ENCODE data around the gene LRRC14B. TPM values are rescaled to one million over a fixed set of nuclear protein-coding genes. Genes with fewer than 3 reads are reported as not detected.
"Not testable (repeated sequence)": the region's sequence is repeated elsewhere in the genome, so short reads cannot be mapped to it uniquely, and the experiment has no call there.

Gene LRRC14B
- total and polyA plus RNA-seq, 4 donors: not detected

DNA sequence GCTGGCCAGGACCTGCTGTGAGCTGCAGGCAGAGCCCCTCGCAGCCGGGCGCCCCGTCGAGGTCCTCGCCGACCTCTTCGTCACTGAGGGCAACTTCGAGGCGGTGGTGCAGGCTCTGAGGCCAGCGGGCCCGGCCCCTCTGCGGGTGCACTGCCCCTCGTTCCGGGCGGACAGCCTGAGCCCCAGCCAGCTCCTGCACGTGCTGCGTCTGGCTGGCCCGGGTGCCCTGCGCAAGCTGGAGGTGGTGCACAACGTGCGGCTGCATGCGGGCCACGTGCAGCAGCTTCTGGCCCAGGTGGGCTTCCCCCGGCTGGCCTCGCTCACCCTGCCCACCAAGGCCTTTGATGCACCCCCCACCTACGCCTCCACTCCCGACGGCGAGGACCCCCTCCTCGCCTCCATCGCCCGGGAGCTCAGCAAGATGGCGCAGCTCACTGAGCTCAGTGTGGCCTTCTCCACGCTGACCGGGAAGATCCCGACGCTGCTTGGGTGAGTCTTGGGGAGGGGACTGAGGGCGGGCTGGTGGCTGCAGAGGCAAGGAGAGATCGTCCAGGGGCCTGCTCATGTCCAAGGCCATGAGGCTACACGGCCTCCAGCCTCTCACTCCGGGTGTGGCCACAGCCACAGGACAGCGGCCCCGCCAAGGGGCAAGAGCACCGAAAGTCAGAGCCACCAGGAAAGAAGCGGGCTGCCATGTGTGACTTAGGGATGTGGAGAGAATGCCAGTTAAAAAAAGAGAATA lies 825 bp downstream of the LRRC14B start:
- H3K27me3 ChIP-seq (ENCODE audit: control insufficient read depth in 1 of 2, insufficient read depth in 2 of 2, low read length in 1 of 2): no peaks in the 10 kb centered on the region
- no peaks in the 10 kb centered on the region for H3K36me3 ChIP-seq (ENCODE audit: control insufficient read depth in 1 of 2, insufficient read depth in 2 of 2, low read length in 1 of 2)
- intact Hi-C loops (cut with DNase I): no loop called here
- no peaks in the 10 kb centered on the region for H3K4me1 ChIP-seq (ENCODE audit: control insufficient read depth in 1 of 2, insufficient read depth in 2 of 2, low read length in 2 of 2)
- DNase-seq (peak; percentile 38 to 47), ATAC-seq (ENCODE audit: low FRiP score) (no peak)
- no peaks in the 10 kb centered on the region for H3K9me3 ChIP-seq (ENCODE audit: control insufficient read depth, low read length)
- H3K4me3 ChIP-seq (ENCODE audit: low read length in 2 of 2): no peak overlapping the region
- 88 to 91% methylated on average over 45 to 46 of the region's 46 CpGs for WGBS, 2 donors
- H3K27ac ChIP-seq (ENCODE audit: low read depth in 1 of 2, low read length in 2 of 2): no peak overlapping the region

DNA sequence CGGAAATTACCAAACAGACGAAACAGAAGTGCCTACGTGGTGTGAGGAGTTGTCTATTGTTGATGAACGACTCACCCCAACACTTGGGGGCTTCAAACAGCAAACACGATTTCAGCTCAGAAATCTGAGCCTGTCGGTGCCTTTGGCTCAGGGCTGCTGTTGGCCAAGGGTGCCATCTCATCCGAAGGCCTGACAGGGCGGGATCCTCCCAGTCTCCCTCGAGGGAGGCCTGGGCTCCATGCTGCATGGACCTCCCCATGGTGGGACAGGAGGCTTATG lies 1.3 kb downstream of the LRRC14B start:
- Histone ChIP-seq H3K4me3 (ENCODE audit: low read length in 2 of 2) (no peak overlapping the region), H3K4me1 (ENCODE audit: control insufficient read depth in 1 of 2, insufficient read depth in 2 of 2, low read length in 2 of 2) (no peaks in the 10 kb centered on the region), H3K27ac (ENCODE audit: low read depth in 1 of 2, low read length in 2 of 2) (no peak overlapping the region), H3K9me3 (ENCODE audit: control insufficient read depth, low read length) (no peaks in the 10 kb centered on the region), H3K27me3 (ENCODE audit: control insufficient read depth in 1 of 2, insufficient read depth in 2 of 2, low read length in 1 of 2) (no peaks in the 10 kb centered on the region), H3K36me3 (ENCODE audit: control insufficient read depth in 1 of 2, insufficient read depth in 2 of 2, low read length in 1 of 2) (no peaks in the 10 kb centered on the region)
- ATAC-seq (ENCODE audit: low FRiP score) (no peak), DNase-seq (peak in 1 of 2 donors; percentile 24)
- intact Hi-C loops (cut with DNase I): no loop called here
- WGBS, 2 donors: 84 to 85% methylated on average over 9 of the region's 9 CpGs

DNA sequence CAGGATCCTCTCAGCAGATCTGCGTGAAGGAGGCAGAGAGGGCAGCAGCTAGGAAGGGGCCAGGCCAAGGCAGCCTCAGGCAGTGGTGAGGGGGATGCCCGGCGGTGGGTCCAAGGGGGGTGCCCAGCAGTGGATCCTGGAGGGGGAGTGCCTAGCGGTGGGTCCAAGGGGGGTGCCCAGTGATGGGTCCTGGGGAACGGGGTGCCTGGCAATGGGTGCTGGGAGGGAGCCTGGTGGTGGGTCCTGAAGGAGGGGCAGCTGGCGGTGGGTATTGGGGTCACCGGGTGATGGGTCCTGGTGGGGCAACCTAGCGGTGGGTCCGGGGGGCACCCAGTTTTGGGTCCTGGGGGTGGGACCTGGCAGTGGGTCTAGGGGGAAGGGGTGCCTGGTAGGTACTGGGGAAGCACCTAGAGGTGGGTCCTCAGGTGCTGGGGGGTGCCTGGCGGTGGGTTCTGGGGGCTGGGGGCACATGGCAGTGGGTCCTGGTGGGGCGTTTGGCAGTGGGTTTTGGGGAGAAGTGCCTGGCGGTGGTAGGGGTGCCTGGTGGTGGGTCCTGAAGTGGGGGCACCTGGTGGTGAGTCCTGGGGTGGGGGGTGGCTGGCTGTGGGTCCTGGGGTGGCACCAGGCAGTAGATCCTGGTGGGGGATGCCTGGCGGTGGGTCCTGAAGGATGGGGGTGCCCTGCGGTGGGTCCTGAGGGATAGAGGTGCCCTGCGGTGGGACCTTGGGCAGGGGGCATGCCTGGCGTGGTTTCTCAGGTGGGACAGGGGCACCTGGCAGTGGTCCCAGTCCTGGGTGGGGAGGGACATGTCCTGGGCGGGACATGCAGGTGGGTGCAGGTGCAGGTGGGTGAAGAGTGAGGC lies 1.9 kb downstream of the LRRC14B start:
- Histone ChIP-seq H3K27me3 (ENCODE audit: control insufficient read depth in 1 of 2, insufficient read depth in 2 of 2, low read length in 1 of 2) (no peaks in the 10 kb centered on the region), H3K27ac (ENCODE audit: low read depth in 1 of 2, low read length in 2 of 2) (no peak overlapping the region), H3K4me1 (ENCODE audit: control insufficient read depth in 1 of 2, insufficient read depth in 2 of 2, low read length in 2 of 2) (no peaks in the 10 kb centered on the region), H3K9me3 (ENCODE audit: control insufficient read depth, low read length) (no peaks in the 10 kb centered on the region), H3K36me3 (ENCODE audit: control insufficient read depth in 1 of 2, insufficient read depth in 2 of 2, low read length in 1 of 2) (no peaks in the 10 kb centered on the region), H3K4me3 (ENCODE audit: low read length in 2 of 2) (no peak overlapping the region)
- DNase-seq (peak; percentile 40 to 69), ATAC-seq (ENCODE audit: low FRiP score) (no peak)
- intact Hi-C loops (cut with DNase I): no loop called here
- 91 to 93% methylated on average over 15 to 17 of the region's 17 CpGs for WGBS, 2 donors

DNA sequence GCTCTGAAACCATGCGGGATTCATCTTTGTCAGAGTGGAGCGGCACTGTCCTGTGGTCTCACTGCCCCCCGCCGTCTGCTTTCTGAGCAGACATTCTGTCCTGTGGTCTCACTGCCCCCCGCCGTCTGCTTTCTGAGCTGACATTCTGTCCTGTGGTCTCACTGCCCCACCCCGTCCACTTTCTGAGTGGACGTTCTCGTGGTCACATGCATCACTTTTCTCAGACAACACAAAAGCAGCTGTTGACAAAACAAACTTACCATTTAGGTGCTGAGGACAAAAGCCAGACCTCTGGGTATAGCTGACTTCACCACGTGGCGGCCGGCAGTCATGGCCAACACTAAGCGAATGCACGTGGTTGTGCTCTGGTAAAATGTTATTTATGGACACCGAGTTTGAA lies 2.8 kb downstream of the LRRC14B start:
- H3K4me1 ChIP-seq (ENCODE audit: control insufficient read depth in 1 of 2, insufficient read depth in 2 of 2, low read length in 2 of 2): no peaks in the 10 kb centered on the region

DNA sequence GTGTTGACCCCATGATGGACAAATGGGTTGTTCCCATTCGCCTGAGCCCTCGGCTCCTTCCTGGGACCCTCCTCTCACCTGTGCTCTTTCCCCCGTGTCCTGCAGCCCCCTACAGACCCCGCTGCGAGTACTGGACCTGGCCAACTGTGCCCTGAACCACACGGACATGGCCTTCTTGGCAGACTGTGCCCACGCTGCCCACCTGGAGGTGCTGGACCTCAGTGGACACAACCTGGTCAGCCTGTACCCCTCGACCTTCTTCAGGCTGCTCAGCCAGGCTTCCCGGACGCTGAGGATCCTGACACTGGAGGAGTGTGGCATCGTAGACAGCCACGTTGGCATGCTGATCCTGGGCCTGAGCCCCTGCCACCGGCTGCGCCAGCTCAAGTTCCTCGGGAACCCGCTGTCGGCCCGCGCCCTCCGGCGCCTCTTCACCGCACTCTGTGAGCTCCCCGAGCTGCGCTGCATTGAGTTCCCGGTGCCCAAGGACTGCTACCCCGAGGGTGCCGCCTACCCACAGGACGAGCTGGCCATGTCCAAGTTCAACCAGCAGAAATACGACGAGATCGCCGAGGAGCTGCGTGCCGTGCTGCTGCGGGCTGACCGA lies 3.4 kb downstream of the LRRC14B start:
- intact Hi-C loops (cut with DNase I): no loop called here
- DNase-seq: peak; percentile 37 to 74

More for the DNA sequence above, 2.8 kb downstream of the LRRC14B start:
- Histone ChIP-seq H3K4me3 (ENCODE audit: low read length in 2 of 2) (no peak overlapping the region), H3K36me3 (ENCODE audit: control insufficient read depth in 1 of 2, insufficient read depth in 2 of 2, low read length in 1 of 2) (no peaks in the 10 kb centered on the region), H3K27ac (ENCODE audit: low read depth in 1 of 2, low read length in 2 of 2) (no peak overlapping the region), H3K9me3 (ENCODE audit: control insufficient read depth, low read length) (no peaks in the 10 kb centered on the region), H3K27me3 (ENCODE audit: control insufficient read depth in 1 of 2, insufficient read depth in 2 of 2, low read length in 1 of 2) (no peaks in the 10 kb centered on the region)
- intact Hi-C loops (cut with DNase I): no loop called here
- DNase-seq (peak; percentile 37 to 61), ATAC-seq (ENCODE audit: low FRiP score) (no peak)
- WGBS, 2 donors: 91 to 96% methylated on average over 15 of the region's 15 CpGs

DNA sequence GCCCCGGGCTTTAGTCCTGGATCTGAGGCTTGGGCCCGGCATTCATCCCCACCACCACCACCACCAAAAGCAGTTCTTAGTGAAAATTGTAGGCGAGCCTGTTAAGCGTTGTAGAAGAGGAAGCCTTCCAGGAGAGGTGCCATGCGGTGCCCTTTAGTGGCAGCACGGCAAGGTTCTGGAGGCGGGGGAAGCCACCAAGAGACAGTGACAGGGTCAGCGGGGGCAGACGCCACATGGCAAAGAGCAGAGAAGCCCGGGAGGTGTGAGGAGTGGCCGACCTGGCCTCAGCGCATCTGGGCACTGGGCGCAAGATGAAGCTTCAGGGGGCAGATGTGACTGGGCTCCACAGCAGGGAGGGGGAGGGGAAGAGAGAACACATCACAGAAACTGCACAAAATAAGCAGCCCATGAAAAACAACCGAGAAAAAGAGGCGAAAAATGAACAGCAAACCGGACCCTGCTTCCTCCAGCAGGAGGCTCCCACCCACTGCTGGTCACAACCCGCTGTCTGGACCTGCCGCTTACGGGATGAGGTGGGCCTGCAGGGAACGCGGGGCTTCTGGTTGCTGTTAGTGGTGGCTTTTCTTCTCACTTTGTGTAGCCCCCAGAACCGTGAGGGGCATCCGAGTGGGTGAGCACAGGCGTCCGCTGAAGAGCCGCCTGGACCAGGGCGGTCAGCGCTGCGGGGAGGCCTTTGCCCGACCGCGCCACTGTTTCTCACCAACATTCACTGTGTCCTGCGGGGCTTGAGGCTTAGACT lies 4.3 kb downstream of the LRRC14B start:
- DNase-seq (peak in 1 of 2 donors; percentile 49), ATAC-seq (ENCODE audit: low FRiP score) (no peak)
- intact Hi-C loops (cut with DNase I): no loop called here
- no peaks in the 10 kb centered on the region for H3K4me1 ChIP-seq (ENCODE audit: control insufficient read depth in 1 of 2, insufficient read depth in 2 of 2, low read length in 2 of 2)
- 84 to 87% methylated on average over 33 of the region's 33 CpGs for WGBS, 2 donors
- H3K36me3 ChIP-seq (ENCODE audit: control insufficient read depth in 1 of 2, insufficient read depth in 2 of 2, low read length in 1 of 2): no peaks in the 10 kb centered on the region
- no peak overlapping the region for H3K27ac ChIP-seq (ENCODE audit: low read depth in 1 of 2, low read length in 2 of 2)
- H3K27me3 ChIP-seq (ENCODE audit: control insufficient read depth in 1 of 2, insufficient read depth in 2 of 2, low read length in 1 of 2): no peaks in the 10 kb centered on the region
- H3K4me3 ChIP-seq (ENCODE audit: low read length in 2 of 2): no peak overlapping the region
- H3K9me3 ChIP-seq (ENCODE audit: control insufficient read depth, low read length): no peaks in the 10 kb centered on the region

More for the DNA sequence above, 3.4 kb downstream of the LRRC14B start:
- H3K4me3 ChIP-seq (ENCODE audit: low read length in 2 of 2): no peak overlapping the region
- H3K9me3 ChIP-seq (ENCODE audit: control insufficient read depth, low read length): no peaks in the 10 kb centered on the region
- no peak overlapping the region for H3K27ac ChIP-seq (ENCODE audit: low read depth in 1 of 2, low read length in 2 of 2)
- WGBS, 2 donors: 96 to 97% methylated on average over 36 of the region's 36 CpGs
- H3K27me3 ChIP-seq (ENCODE audit: control insufficient read depth in 1 of 2, insufficient read depth in 2 of 2, low read length in 1 of 2): no peaks in the 10 kb centered on the region
- H3K36me3 ChIP-seq (ENCODE audit: control insufficient read depth in 1 of 2, insufficient read depth in 2 of 2, low read length in 1 of 2): no peaks in the 10 kb centered on the region
- no peak for ATAC-seq (ENCODE audit: low FRiP score)
- no peaks in the 10 kb centered on the region for H3K4me1 ChIP-seq (ENCODE audit: control insufficient read depth in 1 of 2, insufficient read depth in 2 of 2, low read length in 2 of 2)

DNA sequence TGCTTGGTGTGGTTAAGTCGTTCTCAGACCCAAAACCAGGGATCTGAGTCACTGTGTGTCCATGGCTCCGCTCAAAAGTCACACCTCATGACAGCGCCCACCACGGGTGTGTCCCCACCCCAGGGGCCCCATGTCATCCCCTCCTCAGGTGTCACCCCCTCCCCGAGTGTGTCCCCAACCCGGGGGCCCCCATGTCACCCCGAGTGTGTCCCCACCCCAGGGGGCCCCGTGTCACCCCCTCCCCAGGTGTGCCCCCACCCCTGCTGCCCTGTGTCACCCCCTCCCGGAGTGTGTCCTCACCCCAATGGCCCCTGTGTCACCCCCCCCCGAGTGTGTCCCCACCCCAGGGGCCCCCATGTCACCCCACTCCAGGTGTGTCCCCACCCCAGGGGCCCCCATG lies 5.1 kb downstream of the LRRC14B start:
- Histone ChIP-seq H3K27me3 (ENCODE audit: control insufficient read depth in 1 of 2, insufficient read depth in 2 of 2, low read length in 1 of 2) (no peaks in the 10 kb centered on the region), H3K36me3 (ENCODE audit: control insufficient read depth in 1 of 2, insufficient read depth in 2 of 2, low read length in 1 of 2) (no peaks in the 10 kb centered on the region), H3K4me3 (ENCODE audit: low read length in 2 of 2) (no peak overlapping the region), H3K27ac (ENCODE audit: low read depth in 1 of 2, low read length in 2 of 2) (no peak overlapping the region), H3K4me1 (ENCODE audit: control insufficient read depth in 1 of 2, insufficient read depth in 2 of 2, low read length in 2 of 2) (no peaks in the 10 kb centered on the region), H3K9me3 (ENCODE audit: control insufficient read depth, low read length) (no peaks in the 10 kb centered on the region)
- ATAC-seq (ENCODE audit: low FRiP score): no peak
- intact Hi-C loops (cut with DNase I): no loop called here
- WGBS, 2 donors: 84 to 85% methylated on average over 8 to 10 of the region's 10 CpGs
- DNase-seq: no peak

DNA sequence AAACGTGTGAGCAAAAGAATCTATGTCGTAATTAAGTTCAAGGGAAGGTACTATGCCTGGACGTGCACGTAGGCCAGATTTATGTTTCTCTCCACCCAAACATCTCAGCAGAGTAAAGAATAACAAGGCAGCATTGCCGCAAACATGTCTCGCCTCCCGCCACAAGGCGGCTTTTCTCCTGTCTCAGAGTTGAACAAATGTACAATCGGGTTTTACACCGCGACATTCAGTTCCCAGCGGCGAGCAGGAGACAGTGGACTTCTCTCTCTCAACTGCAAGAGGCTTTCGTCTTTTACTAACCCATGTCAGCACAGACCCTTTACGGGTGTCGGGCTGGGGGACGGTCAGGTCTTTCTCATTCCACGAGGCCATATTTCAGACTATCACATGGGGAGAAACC lies 5.7 kb downstream of the LRRC14B start:
- ATAC-seq (ENCODE audit: low FRiP score); H3K27ac ChIP-seq (ENCODE audit: low read depth in 1 of 2, low read length in 2 of 2); H3K4me3 ChIP-seq (ENCODE audit: low read length in 2 of 2); H3K4me1 ChIP-seq (ENCODE audit: control insufficient read depth in 1 of 2, insufficient read depth in 2 of 2, low read length in 2 of 2); DNase-seq; H3K36me3 ChIP-seq (ENCODE audit: control insufficient read depth in 1 of 2, insufficient read depth in 2 of 2, low read length in 1 of 2); intact Hi-C loops (cut with DNase I); H3K9me3 ChIP-seq (ENCODE audit: control insufficient read depth, low read length); H3K27me3 ChIP-seq (ENCODE audit: control insufficient read depth in 1 of 2, insufficient read depth in 2 of 2, low read length in 1 of 2): not testable (repeated sequence)
- 34 to 58% methylated on average over 18 of the region's 18 CpGs for WGBS, 2 donors

Data from aorta (tissue), 5 donors.